ENCODE data around the gene AGAP4.
"Not testable (repeated sequence)": the region's sequence is repeated elsewhere in the genome, so short reads cannot be mapped to it uniquely, and the experiment has no call there.

- not testable (repeated sequence) for TF ChIP-seq EZH2 (IDR thresholded peaks at IDR 0.05; ENCODE audit: low read depth); CTCF (conservative IDR thresholded peaks at IDR 0.05)
These were observed 52.5 kb downstream of the AGAP4 start for GRCh38 chr10:45794761-45795160.
